ENCODE measurements around the gene ATXN7L1.

Gene ATXN7L1

DNA sequence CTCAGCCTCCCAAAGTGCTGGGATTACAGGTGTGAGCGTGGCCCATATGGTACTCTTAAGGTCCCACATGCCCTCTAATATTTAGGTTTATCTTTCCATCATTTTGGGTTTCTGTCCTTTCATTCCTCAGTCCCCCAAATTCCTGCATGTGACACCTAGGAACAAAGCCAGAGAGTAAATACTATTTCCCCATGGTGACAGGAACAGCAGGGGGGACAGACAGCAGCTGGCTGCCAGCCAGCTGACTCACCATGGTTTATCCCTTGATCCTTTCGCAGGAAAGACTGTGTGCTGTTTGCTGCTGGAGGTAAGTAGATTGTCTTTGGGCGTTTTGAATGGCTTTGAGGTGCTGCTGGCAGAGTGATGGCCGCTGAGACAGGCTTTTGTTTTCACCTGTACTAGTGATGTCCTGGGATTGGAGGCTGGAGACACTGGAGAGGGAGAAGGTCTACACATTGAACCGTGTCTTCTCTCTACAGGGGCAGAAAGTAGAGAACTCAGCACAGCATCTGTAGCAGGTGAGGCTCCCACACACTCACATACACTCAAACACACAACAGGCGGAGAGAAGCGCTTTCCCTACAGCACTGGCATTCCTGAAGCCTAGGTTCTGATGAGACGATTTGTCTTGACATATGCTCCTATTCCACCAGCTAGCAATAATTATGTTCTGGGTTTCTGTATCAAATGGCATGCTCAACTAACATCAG is 211.4 kb downstream of the ATXN7L1 start:
- DNase-seq = no peak

DNA sequence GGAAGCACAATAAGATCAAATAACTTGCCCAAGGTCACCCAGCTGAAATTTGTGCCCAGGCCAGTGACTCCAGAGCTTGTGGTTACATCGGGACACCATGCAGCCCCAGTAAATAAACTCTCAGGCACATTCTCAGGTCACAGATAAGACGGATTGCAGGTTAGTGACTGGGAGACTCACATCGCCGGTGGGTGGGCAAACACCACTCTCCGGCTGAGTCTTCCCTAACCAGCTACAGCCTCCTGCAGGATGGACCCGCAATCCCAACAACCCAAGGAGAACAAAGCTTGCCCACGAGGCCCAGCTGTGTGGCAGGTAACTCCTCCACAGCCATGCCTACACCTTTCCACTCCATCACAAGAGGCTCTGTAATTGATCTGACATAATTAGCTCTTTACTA is 213.4 kb downstream of the ATXN7L1 start:
- DNase-seq = no peak

GRCh38 chr7:105661625-105662024 is 214.8 kb downstream of the ATXN7L1 start:
- DNase-seq = no peak

- peak; percentile 77 to 82 for DNase-seq
Measured at GRCh38 chr7:105656922-105657521, 219.4 kb downstream of the ATXN7L1 start.

- DNase-seq = no peak
Measured at GRCh38 chr7:105655500-105656380, 220.7 kb downstream of the ATXN7L1 start.

- no peak for DNase-seq
Measured at GRCh38 chr7:105655067-105655466, 221.3 kb downstream of the ATXN7L1 start.

DNA sequence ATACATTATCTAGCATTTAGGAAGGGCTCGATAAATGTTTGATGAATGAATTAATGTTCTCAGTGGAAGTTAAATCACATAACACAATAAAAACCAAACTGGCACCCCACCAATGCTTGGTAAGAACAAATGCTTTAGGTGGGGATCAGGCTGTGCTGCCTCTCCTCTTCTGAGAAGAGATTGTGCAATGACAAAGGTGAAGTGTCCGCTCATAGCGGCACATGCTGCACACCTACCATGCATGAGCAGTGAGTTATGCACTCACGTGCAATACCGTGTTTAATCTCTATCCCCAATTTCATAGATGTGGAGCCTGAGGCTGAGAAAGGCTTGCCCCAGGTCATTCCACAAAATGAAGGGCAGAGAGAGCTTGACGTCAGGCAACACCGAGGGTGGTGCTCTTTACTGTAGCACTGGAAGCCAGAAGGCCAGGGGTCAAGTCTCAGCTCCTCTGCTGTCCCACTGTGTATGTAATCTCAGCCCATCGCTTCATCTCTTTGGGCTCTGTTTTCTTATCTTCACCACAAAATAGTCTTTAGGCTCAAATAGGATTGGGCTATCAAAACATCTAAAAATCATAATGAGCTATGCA is 222.2 kb downstream of the ATXN7L1 start:
- no peak for DNase-seq

DNA sequence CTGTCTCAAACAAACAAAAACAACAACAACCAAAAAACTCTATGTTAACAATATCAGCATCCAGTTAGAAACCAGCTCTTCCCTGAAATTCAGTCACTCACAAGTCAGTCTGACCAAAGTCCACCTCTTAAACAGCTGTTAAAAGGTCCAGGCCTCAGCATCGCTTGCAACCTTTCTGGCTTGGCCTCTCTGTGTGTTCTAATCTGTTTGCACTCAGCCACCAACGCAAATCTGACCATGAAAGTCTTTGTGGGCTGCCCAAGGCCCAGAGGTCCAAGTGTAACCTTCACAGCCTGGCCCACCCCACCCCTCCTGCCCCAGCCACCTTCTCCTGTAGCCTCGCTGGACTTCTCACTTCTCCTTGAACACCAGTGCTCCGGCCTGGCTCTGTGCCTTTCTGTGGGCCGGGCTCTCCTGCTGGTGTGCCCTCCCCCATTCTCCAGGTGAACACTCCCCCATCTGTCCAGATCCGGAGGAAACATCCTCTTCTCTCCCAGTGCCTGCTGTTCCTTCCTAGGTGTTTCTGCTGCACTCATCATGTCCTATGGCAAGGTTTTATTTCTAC is 222.9 kb downstream of the ATXN7L1 start:
- no peak for DNase-seq

DNA sequence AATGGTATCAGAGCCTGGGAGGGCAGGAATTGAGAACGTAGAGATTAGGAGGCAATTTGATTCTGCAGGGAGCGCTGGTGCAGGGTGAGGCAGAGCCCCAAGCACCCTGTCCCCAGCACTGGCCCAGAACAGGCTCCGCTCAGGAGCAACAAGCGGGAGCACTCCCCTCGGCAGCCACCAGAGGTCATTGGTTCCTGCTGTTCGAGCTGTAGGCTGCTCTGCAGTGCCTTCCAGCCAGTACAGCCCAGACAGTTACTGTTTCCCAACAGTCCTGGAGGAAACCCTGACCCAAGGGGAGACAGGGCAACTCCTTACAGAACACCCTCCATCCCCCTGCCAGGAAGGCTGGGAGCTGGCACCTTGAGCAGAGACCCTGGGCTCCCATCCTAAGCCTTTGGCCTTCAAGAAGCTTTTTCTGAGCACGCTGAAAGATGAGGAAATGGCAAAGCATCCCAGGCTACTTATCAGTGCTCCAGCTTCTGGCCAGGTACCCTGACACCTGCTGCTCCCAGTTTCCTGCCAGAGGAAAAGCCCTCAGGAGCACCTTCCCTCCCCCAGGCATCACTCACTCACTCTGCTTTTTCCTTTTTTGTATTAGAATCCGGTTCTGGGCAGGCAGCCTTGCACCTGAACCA is 223.9 kb downstream of the ATXN7L1 start:
- DNase-seq = peak; percentile 76

DNA sequence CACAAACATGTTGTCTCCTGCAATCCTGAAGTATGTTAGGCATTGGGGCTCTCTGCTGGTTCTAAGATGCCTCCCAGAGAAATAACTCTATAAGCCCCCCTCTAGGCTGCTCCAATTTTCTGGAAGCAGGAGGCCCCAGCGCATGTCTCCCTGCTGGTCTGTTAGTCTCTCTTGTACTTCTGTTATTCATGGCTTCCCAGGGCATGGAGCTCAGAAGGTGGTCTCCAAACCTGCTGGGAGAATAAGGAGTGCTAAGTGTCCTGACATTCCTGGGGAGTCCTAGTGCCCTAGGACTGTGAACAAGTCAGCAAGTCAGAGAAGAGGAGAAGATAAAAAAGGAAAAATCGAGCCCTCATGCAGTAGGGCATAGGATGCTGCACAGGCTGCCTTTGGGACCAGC is 224.6 kb downstream of the ATXN7L1 start:
- no peak for DNase-seq

DNA sequence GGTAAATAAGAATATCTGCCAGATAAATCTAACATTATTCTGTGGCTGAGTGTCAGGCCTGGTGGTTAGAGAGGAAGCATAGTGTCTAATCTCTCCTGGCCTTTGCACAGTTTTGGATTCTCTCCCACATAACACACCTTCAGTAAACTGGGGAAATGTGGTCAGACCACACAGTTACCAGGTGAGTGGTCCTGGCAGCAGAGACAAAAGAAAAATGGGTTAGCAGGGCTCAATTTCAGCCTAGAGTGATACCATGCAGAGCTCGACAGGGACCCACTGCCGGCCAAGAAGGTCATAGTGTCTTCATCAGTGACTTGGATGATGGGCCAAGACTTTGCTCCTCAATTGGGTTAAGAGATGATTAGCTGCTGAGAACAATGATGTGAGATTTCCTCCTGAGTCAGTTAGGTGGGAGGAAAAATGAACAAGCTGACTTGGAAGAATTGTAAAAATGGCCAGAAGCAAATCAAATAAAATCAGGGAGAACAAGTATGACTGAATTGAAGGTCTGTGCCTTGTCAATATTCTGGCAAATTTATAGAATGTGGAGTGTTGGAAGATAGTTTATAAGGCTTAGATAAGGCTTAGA is 225.9 kb downstream of the ATXN7L1 start:
- no peak for DNase-seq

DNA sequence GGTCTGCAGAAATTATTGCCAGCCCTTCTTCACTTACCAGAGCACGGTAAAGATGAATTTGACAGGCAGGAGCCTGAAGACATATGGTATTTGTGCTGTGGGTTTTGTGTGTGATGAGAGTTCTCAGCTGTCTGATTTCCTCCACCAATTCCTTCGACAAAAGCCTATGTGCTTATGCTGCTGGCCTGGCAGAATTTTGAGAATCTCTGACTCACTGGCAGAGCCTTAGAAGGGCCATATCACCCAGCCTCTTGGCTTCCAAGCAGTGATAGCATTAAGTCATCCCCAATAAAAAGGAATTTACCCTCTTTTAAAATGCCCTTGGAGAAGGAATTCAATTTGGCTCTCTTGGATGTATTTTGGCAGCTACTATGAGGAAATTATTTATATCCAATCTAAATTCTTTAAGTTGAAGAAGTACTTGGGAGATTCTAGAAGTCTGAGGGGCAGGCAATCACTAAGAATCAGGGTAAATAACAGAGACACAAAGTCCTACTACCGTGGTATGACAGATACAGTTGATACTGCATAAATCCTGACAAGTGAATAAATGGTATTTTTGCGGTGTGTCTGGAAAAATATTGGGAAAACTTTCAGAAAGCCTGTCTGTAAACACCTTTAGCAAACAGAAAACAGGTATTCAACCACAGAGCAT is 226.5 kb downstream of the ATXN7L1 start:
- no peak for DNase-seq

DNA sequence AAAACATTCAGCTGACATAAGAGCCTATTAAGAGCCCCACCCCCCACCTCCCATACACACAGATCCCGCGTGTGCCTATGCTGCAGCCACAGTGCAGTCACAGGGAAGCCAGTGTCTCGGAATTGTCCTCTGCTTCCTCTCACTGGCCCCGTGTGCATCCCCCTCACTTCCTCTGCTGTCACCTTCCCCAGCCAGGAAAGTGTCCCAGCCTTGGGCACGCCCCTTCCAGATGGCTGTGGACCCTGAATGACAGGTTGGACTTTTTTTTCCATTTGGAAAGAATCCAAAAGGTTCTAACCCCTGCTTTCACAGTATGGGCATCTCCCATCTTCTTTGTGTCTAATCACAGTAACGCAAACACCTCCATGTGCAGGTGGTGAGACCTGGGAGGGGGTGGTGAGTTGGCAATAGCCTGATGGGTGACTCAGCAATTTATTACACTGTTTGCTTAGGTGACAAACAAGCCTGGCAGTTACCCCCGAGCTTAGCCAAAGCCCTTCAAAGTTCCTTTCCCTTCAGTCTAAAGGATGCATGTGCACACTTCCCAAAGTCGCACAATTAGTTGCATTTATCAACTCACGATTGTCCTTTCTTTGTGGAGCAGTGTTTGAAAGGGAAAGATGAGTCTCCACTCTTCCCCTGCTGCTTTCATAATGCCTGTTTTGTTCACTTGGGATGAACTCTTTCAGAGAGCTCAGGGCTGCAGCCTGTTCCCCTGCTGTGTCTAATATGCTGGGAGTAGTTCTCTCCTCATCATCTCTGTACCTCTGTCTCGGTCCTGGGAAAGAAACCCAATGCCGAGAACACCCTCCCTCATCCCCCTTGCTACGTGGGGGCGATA is 227.6 kb downstream of the ATXN7L1 start:
- no peak for DNase-seq

GRCh38 chr7:105647591-105647990 is 228.8 kb downstream of the ATXN7L1 start:
- DNase-seq = peak in 1 of 2 donors; percentile 17

GRCh38 chr7:105644937-105645336 is 231.5 kb downstream of the ATXN7L1 start:
- no peak for DNase-seq

GRCh38 chr7:105643851-105644250 is 232.5 kb downstream of the ATXN7L1 start:
- DNase-seq = no peak

DNA sequence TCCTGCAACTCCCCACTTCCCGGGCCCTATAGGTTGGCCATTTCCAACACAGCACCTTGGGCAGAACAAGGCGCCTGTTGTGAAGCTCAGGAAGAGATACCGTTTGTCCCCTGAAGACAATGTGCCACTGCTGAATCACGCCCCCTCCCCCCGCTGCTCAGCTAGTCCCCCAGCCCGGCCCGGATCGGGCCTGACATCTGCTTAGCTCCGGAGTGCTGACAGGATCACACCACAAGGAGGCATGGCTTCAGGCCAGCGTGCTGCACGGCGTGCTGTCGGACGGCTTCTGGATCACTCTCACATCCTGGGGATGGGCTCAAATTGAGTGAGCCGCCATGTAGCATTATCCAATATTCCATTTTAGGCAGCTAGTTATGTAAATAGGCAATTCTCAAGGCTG is 233.0 kb downstream of the ATXN7L1 start:
- no peak for DNase-seq

DNA sequence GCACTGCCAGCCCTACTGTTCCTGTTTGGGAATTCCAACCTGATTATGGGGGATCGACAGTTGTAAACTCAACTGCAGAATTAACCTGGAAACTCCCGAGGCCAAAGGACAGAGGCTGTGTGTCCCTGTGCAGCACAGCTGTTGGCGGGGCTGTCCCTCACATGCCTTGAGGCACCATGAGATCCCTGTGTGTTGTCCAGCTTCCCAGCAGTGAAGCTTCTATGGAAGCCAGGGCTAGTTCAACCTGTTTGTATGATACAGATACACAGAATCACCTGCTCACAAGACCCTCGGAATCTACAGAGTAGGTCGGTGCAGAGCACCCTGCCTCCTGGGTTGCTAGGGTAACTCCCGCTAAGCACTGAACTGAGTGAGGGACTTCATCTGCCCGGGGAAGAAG is 234.1 kb downstream of the ATXN7L1 start:
- no peak for DNase-seq

DNA sequence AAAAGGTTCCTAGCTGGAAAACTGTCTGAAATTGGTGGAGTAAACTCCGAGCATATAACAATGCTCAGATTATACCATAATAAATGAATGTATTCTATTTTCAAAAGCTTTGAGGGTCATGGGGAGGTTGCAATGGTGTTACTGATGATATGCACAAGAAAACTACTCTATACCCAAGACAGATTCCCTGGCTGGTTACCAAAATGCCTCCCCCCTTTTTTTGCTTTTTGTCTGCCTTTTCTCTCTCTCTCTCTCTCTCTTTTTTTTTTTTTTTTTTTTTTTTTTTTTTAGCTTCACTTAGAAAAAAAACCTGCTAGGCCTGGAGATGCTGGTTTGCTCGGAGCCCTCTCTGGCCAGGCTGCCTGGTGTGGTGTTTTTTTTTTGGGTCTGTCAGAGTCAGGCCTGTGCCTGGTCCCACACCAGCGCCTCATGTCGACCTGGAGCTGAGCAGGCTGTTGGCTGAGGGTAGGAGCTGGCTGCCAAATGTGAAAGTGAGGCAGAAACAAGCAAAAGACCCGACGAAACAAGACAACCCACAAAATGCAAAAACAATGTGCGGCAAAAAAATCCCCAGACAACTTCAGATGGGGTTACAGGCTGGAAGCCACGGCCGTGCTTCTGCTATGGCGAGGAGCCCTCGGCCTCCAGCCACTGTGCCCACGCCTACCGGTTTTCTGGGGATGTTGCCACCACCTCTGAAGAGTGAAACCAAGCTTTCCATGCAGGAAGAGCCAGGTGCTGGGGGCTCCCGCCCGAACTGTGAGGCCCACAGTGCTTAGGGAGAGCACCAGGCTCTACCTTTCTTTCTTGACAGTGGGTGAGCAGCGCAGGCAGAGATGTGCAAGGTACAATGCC is 235.2 kb downstream of the ATXN7L1 start:
- DNase-seq = no peak

Data from stimulated activated CD4-positive, alpha-beta T cell treated with anti-CD3 and anti-CD28 coated beads, Interleukin-2, amount 100 ng/mL, for 24 hours (primary cell).